NB4 (cell line): ENCODE measurements around the gene OR6V1.

Experiments used
- DNase-seq: peaks from one replicate; pipeline ENCODE4 v3.0.0; 2010; ENCODE audit warnings: low read depth
- H3K4me3 ChIP-seq: one replicate; pipeline ENCODE4 v1.5.1; 2011; ENCODE audit warnings: mild to moderate bottlenecking, low read depth, low read length, moderate library complexity
- MAX ChIP-seq: IDR thresholded peaks from 2 replicates; pipeline ENCODE4 v1.6.1; 2011; ENCODE audit warnings: low read depth, low read length
- MYC ChIP-seq: IDR thresholded peaks from 2 replicates; pipeline ENCODE4 v1.6.1; 2011; ENCODE audit warnings: low read depth, low read length
- POLR2A ChIP-seq: IDR thresholded peaks from 2 replicates; pipeline ENCODE4 v1.6.1; 2011; ENCODE audit warnings: mild to moderate bottlenecking; ENCODE audit not compliant: insufficient read length; ENCODE audit errors: extremely low read depth
- TF ChIP-seq, protein P1 (sequence below): IDR thresholded peaks from one replicate; pipeline ENCODE4 v1.5.1; 2012; ENCODE audit warnings: low read depth, low read length

OR6V1 gene

DNA sequence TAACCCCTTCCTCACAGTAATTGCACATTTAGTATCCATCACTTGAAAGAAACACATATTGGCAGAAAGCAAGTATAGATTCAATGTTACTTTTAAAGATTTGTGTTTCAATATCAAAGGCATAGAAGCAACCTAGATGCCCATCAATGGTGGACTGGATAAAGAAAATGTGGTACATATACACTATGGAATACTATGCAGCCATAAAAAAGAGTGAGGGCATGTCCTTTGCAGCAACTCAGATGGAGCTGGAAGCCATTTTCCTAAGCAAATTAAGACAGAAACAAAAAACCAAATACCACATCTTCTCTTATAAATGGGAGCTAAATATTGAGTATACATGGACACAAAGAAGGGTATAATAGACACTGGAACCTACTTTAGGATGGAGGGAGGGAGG, 3.6 kb downstream of the OR6V1 start:
- no peak for DNase-seq
- TF ChIP-seq POLR2A (no peak), MYC (no peak), MAX (no peak)
- TF ChIP-seq, protein P1, sequence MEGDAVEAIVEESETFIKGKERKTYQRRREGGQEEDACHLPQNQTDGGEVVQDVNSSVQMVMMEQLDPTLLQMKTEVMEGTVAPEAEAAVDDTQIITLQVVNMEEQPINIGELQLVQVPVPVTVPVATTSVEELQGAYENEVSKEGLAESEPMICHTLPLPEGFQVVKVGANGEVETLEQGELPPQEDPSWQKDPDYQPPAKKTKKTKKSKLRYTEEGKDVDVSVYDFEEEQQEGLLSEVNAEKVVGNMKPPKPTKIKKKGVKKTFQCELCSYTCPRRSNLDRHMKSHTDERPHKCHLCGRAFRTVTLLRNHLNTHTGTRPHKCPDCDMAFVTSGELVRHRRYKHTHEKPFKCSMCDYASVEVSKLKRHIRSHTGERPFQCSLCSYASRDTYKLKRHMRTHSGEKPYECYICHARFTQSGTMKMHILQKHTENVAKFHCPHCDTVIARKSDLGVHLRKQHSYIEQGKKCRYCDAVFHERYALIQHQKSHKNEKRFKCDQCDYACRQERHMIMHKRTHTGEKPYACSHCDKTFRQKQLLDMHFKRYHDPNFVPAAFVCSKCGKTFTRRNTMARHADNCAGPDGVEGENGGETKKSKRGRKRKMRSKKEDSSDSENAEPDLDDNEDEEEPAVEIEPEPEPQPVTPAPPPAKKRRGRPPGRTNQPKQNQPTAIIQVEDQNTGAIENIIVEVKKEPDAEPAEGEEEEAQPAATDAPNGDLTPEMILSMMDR, result no peak

GRCh38 chr7:143063741-143064140, 11.6 kb downstream of the OR6V1 start:
- DNase-seq, result no peak
- H3K4me3 ChIP-seq, result no peak overlapping the region
- TF ChIP-seq MYC, result no peak
- no peak for TF ChIP-seq MAX
- TF ChIP-seq, protein P1, result no peak
- TF ChIP-seq POLR2A, result no peak

More for the DNA sequence above, 3.6 kb downstream of the OR6V1 start:
- H3K4me3 ChIP-seq, result no peak overlapping the region

DNA sequence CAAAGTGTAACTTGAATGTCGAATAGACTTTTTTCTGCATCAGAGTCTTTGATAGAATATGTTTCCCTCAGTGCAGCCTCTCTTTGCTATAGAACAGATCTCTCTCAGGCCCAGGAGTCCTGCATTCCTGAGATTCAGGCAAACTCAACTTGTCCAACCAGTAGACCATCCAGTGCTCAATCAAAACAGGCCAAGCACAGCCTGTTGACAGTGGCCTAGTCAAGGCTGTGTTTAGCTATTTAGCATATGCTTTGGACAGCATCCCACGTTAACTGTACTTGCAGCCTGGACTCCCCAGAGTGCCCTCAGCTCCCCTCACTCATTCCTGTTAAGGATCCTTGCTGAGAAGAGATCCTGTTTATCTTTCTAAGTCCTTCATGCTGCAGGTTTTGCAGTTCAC, 16.3 kb downstream of the OR6V1 start:
- H3K4me3 ChIP-seq, result no peak overlapping the region
- TF ChIP-seq, protein P1, result no peak
- TF ChIP-seq MYC (no peak), MAX (no peak), POLR2A (no peak)
- DNase-seq, result no peak

- TF ChIP-seq MYC, result no peak
- no peak for TF ChIP-seq MAX
- TF ChIP-seq, protein P1, result no peak
- no peak for TF ChIP-seq POLR2A
- no peak for DNase-seq
- H3K4me3 ChIP-seq, result no peak overlapping the region
Measured at GRCh38 chr7:143069912-143070500, 17.9 kb downstream of the OR6V1 start.

GRCh38 chr7:143073556-143073955, 21.4 kb downstream of the OR6V1 start:
- TF ChIP-seq, protein P1, result no peak
- no peak for TF ChIP-seq POLR2A
- no peak for TF ChIP-seq MAX
- no peak for TF ChIP-seq MYC
- no peak overlapping the region for H3K4me3 ChIP-seq
- DNase-seq, result no peak
